LHCN-M2 (cell line): ENCODE measurements around the gene KATNAL2. TPM values are rescaled to one million over a fixed set of nuclear protein-coding genes. Genes with fewer than 3 reads are reported as not detected.
"Not testable (repeated sequence)": the region's sequence is repeated elsewhere in the genome, so short reads cannot be mapped to it uniquely, and the experiment has no call there.

Source experiments
- DNase-seq: peaks from one replicate; pipeline ENCODE4 v3.0.0-alpha.2; 2012; ENCODE audit warnings: low read depth
- total RNA-seq: library from RNA; depleted of rRNA; stranded (reverse); fragments of >200 nt; gene quantifications from 2 replicates; pipeline ENCODE4 v1.2.3, GENCODE V29; 2014

KATNAL2 gene
- total RNA-seq, 1 experiment from 2014 or later = 19.4 TPM

GRCh38 chr18:46920653-46921052 is 3.3 kb downstream of the KATNAL2 start:
- DNase-seq = no peak

GRCh38 chr18:46939337-46939963 is 22.0 kb downstream of the KATNAL2 start:
- peak; percentile 99 for DNase-seq

- DNase-seq = no peak
Observed at GRCh38 chr18:46939998-46940571, 22.7 kb downstream of the KATNAL2 start.

- no peak for DNase-seq
Observed at GRCh38 chr18:46942646-46943045, 25.2 kb downstream of the KATNAL2 start.

- DNase-seq = peak; percentile 86
Observed at GRCh38 chr18:46946656-46947282, 29.4 kb downstream of the KATNAL2 start.

GRCh38 chr18:46950064-46950656 is 32.8 kb downstream of the KATNAL2 start:
- peak; percentile 14 for DNase-seq

- DNase-seq = peak; percentile 79
Observed at GRCh38 chr18:46953195-46953594, 35.8 kb downstream of the KATNAL2 start.

GRCh38 chr18:46958209-46958608 is 40.8 kb downstream of the KATNAL2 start:
- no peak for DNase-seq

- not testable (repeated sequence) for DNase-seq
Observed at GRCh38 chr18:46963656-46964578, 46.5 kb downstream of the KATNAL2 start.

GRCh38 chr18:46964579-46965293 is 47.3 kb downstream of the KATNAL2 start:
- not testable (repeated sequence) for DNase-seq

GRCh38 chr18:46966266-46966665 is 48.9 kb downstream of the KATNAL2 start:
- not testable (repeated sequence) for DNase-seq

- not testable (repeated sequence) for DNase-seq
Observed at GRCh38 chr18:46969551-46969950, 52.1 kb downstream of the KATNAL2 start.

- not testable (repeated sequence) for DNase-seq
Observed at GRCh38 chr18:47019870-47020269, 102.5 kb downstream of the KATNAL2 start.

GRCh38 chr18:47020757-47021156 is 103.4 kb downstream of the KATNAL2 start:
- not testable (repeated sequence) for DNase-seq

GRCh38 chr18:47022821-47023220 is 105.4 kb downstream of the KATNAL2 start:
- not testable (repeated sequence) for DNase-seq

- not testable (repeated sequence) for DNase-seq
Observed at GRCh38 chr18:47023769-47024465, 106.5 kb downstream of the KATNAL2 start.

- DNase-seq = not testable (repeated sequence)
Observed at GRCh38 chr18:47025557-47026174, 108.3 kb downstream of the KATNAL2 start.

GRCh38 chr18:47028738-47029137 is 111.3 kb downstream of the KATNAL2 start:
- DNase-seq = not testable (repeated sequence)

- not testable (repeated sequence) for DNase-seq
Observed at GRCh38 chr18:47029684-47030353, 112.4 kb downstream of the KATNAL2 start.
